Measurements from ENCODE around the gene PLEKHA8.

Gene PLEKHA8

GRCh38 chr7:30026229-30027064 is 1.8 kb upstream of the PLEKHA8 start, which contains the start of gene FKBP14:
TSS of gene FKBP14 (minus strand) at chr7:30026702. CDS start at chr7:30026508, 194 bp downstream.
- DNase-seq, result peak; percentile 95

DNA sequence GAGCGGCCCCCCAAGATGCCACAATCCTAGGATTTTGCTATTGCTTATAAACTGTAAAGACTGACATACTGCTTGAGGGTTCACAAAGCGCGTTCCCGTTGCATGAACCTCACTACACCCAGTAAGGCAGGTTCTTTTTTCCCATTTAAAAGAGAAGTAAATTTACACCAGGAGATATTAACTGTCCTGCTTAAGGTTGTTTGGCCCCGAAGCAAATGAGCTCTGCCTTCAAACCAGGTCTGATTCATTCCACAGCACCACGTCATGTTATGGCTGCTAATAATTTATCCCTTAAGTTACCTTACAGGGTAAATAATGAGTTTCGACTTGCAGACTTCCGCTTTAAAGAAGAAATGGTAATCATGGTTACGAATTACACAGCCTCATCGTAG is 1.2 kb upstream of the PLEKHA8 start:
- DNase-seq, result peak; percentile 27

- no peak for DNase-seq
Measured at GRCh38 chr7:30027740-30028215, 434 bp upstream of the PLEKHA8 start.

DNA sequence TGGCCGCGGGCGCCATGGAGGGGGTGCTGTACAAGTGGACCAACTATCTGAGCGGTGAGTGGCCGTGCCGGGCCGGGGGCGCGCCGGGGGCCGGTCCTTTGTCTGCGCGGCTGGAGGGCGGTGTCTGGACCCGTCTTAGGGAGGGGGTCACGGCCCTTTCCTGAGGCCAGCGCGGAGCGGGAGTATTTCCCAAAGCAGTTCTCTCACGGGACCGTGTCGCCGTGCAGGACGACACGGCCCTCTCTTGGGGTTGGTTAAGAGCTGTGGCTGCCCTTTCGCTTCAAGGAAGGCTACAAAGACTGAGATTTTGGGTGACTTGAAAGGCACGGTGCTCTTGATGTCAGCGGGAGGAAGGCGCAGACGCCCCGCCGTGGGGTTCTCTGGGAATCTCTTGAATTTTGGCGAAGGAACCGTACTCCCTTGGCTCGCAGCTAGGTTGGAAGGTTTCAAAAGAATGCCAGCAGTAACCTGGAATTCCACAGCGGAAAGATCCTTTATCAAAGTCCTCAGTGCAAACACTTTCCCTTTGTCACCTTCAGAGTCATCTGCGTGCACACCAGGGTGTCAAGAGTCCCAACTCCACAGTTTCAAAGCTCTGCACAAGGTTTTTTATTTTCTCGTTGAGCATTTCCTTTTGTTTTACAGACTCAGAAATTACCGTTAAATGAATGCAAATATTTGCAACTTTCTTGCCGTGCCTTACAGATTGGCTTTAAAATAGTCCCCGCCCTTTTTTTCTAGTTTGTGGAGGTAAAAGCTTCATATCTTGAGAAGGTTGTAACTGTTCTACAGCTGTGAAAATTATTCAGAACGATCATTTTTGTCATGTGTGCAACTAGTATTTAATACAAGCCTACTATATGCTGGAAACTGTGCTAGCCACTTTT is 780 bp downstream of the PLEKHA8 start:
- DNase-seq, result no peak

GRCh38 chr7:30029696-30030095 is 1.5 kb downstream of the PLEKHA8 start:
- no peak for DNase-seq

GRCh38 chr7:30032310-30033125 is 4.3 kb downstream of the PLEKHA8 start:
- DNase-seq, result no peak

DNA sequence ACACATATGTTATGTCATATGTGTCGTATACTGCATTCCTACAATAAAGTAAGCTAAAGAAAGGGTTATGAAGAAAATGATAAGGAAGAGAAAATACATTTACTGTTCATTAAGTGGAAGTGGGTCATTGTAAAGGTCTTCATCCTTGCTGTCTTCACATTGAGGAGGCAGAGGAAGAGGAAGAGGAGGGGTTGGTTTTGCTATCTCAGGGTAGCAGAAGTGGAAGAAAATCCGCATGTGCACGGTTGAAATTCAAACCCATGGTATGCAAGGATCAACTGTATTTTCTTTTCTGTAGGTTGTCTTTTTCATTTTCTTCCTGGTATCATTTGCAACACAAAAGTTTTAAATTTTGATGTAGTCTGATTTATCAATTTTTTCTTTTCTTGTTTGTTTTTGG is 6.3 kb downstream of the PLEKHA8 start:
- no peak for DNase-seq

DNA sequence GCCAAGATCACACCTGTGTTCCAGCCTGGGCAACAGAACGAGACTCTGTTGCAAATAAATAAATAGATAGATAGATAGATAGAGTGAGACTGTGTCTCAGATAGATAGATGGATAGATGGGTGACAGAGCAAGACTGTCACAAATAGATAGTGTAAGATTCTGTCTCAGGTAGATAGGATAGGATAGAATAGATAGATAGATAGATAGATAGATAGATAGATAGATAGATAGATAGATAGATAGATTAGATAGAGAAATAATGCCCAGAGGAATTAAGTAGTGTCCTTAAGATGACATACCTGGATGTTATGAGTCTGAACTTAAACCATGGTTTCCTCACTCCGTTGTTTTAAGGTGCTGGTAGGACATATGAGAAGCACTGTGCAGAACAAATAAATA is 8.0 kb downstream of the PLEKHA8 start:
- DNase-seq, result no peak

DNA sequence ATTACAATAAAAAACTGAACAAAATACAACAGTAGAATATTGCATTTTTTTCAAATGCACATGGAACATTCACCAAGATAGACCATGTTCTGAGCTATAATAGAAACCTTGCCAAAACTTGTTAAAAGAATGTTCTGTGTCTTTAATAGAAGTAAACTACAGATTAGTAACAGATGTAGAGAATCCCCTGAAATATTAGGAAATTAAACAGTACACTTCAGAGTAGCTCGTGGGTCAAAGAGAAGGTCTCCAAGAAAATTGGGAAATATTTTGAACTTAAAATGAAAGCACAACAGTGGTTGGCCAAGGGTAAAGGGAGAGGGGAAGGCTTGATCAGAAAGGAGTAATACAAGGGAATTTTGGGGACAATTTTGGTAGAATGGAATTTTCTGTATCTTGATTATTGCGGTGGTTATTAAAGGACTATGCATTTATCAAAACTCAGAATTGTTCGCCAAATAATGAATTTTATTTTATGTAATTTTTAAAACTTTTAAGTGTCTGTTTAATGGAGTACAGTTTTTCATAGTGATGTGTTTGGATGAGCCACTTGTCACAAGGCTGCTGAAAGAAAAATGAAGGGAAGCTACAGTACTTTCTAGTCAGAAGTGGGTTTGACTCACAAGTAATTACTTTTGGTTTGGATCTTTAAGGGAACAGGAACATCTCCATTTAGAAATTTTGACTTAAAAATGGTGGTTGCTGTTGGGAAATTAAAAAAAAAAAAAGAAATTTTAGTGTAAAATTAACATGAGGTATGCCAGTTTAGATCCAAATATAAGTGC is 10.2 kb downstream of the PLEKHA8 start:
- no peak for DNase-seq

- no peak for DNase-seq
Measured at GRCh38 chr7:30040938-30041337, 12.7 kb downstream of the PLEKHA8 start.

GRCh38 chr7:30041526-30042269 is 13.5 kb downstream of the PLEKHA8 start:
- no peak for DNase-seq

DNA sequence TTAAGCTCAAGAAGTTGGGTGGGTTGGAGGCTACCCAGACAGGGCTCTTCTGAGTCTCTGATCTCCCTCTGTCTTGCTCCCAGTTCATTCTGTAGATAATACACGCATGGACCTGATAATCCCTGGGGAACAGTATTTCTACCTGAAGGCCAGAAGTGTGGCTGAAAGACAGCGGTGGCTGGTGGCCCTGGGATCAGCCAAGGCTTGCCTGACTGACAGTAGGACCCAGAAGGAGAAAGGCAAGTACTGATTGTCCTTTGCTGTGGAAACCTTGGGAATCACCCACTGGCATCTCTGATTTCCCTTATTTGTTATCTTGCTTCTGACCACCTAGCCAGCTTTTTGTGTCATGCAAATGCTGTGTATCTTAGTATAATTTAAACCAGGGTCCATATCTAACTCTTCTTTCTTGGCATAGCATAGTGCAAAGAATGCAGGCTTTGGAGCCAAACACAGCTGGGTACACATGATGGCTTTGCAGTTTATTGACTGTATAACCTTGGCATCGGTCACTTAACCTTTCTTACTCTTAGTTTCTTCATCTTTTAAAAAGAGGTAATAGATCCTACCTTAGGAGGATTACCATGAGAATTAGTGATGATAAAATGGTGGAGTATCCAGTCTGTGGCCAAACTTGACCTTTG is 18.0 kb downstream of the PLEKHA8 start:
- DNase-seq, result no peak

- no peak for DNase-seq
Measured at GRCh38 chr7:30047124-30047523, 18.9 kb downstream of the PLEKHA8 start.

DNA sequence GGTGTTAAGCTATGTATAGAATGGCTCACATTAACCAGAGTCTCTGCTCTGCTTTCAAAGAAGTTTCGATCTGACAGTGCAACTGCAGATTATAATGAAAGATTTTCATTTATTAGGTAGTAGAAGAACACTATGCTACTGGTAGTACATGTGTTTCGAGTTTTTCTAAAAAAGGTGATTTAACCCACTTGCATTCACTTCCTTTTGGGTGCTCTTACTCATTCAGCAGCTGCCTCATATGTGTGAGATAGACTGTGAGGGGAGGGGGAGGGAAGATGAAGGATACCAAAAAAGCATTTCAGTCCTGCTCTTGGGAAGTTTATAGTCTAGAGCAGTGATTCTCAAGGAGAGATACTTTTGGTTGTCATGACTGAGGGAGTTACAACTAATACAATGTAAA is 20.4 kb downstream of the PLEKHA8 start:
- no peak for DNase-seq

DNA sequence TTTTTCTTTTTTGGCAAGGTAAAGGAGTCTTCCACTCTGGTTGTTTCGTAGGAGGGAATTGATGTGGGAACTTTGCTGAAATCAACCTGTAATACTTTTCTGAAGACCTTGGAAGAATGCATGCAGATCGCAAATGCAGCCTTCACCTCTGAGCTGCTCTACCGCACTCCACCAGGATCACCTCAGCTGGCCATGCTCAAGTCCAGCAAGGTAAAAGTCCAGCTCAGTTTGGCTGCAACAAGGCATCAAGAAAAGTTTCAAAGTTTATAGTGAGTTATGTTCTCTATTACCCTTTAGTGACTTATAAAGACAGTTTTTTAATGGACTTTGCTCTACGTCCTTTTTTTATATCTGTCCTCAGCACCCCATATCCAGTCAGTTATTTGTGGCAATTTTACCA is 21.0 kb downstream of the PLEKHA8 start:
- no peak for DNase-seq

- DNase-seq, result no peak
Measured at GRCh38 chr7:30053068-30053467, 24.9 kb downstream of the PLEKHA8 start.

DNA sequence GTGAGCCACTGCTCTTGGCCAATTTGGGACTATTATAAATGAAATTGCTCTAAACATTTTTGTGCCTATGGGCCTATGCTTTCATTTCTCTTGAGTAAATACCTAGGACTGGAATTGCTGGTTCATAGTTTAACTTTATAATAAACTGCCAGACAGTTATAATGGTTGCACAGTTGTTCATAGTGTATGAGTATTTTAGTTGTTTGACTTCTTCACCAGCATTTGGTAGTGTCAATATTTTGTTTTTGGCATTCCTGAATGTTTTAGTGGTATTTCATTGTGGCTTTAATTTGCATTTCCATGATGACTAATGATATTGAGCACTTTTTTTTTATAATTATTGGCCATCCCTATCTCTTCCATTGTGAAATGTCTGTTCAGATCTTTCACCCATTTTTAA is 29.5 kb downstream of the PLEKHA8 start:
- no peak for DNase-seq

DNA sequence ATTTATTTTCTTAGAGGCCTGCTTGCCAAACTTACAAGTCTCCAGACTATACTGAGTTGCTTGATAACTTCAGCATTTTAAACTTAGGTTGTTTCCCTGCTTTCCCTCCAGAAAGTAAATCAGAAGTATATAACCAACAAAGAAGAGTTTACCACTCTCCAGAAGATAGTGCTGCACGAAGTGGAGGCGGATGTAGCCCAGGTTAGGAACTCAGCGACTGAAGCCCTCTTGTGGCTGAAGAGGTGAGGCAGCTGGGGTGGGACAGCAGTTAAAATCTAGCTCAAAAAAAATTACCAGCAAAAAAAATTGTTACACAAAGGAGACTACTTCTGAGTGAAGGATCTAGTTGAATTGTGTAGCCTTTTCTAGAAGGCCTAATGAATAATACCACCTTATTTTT is 33.6 kb downstream of the PLEKHA8 start:
- peak; percentile 28 for DNase-seq

GRCh38 chr7:30062587-30062986 is 34.4 kb downstream of the PLEKHA8 start:
- no peak for DNase-seq

GRCh38 chr7:30065746-30066145 is 37.5 kb downstream of the PLEKHA8 start:
- no peak for DNase-seq

DNA sequence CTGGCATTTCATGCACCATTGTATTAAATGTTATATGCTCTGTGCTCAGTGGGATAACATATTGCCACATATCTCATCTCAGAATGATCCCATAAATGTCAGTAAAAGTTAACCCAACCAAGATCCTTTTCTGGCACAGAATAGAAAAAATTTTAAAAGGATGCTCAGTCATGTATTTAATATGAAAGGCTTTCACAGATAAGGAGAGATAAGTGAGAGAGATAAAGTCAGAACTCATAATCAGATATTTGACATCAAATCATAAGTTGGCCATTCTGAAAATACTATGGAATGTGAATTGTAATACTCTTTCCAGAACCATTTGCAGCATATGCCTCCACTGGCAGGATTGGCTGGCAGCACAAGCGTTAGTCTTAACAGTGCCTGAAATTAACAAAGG is 38.5 kb downstream of the PLEKHA8 start:
- DNase-seq, result no peak

Data from CD4-positive, alpha-beta T cell treated with Interleukin-15 for 1 hour (primary cell).